ENCODE measurements around the gene GALR3.

The GALR3 gene

DNA sequence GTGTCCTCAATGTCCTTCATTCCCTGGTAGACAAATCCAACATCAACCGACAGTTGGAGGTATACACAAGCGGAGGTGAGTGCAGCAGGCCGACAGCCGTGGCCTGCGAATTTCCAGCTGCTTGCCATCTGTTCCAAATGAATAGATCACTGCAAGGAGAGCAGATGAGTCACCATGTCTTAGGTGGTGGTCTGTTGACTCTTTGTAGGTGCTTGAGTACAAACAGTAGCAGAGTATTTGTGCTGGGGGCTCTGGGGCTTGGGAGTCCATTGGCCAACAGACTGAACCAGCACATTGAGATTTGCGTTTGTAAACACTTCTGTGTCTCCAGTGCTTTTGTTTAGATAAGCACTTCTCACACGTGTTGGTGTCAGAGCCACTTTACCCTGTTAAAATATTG lies 47.1 kb downstream of the GALR3 start:
- no peak for DNase-seq (ENCODE audit: low read depth)
